Stimulated activated CD8-positive, alpha-beta memory T cell treated with anti-CD3 and anti-CD28 coated beads, Interleukin-4, amount 100 ng/mL, for 4 hours (primary cell): ENCODE data around the gene PBX2.
"Not testable (repeated sequence)": the region's sequence is repeated elsewhere in the genome, so short reads cannot be mapped to it uniquely, and the experiment has no call there.

Experiments used
- DNase-seq, 2 donors: peaks; one replicate each; pipeline ENCODE4 v3.0.0-alpha.2; 2020; ENCODE audit warnings: low read depth in 2 of 2, low spot score in 1 of 2

PBX2 gene, protein sequence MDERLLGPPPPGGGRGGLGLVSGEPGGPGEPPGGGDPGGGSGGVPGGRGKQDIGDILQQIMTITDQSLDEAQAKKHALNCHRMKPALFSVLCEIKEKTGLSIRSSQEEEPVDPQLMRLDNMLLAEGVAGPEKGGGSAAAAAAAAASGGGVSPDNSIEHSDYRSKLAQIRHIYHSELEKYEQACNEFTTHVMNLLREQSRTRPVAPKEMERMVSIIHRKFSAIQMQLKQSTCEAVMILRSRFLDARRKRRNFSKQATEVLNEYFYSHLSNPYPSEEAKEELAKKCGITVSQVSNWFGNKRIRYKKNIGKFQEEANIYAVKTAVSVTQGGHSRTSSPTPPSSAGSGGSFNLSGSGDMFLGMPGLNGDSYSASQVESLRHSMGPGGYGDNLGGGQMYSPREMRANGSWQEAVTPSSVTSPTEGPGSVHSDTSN

DNA sequence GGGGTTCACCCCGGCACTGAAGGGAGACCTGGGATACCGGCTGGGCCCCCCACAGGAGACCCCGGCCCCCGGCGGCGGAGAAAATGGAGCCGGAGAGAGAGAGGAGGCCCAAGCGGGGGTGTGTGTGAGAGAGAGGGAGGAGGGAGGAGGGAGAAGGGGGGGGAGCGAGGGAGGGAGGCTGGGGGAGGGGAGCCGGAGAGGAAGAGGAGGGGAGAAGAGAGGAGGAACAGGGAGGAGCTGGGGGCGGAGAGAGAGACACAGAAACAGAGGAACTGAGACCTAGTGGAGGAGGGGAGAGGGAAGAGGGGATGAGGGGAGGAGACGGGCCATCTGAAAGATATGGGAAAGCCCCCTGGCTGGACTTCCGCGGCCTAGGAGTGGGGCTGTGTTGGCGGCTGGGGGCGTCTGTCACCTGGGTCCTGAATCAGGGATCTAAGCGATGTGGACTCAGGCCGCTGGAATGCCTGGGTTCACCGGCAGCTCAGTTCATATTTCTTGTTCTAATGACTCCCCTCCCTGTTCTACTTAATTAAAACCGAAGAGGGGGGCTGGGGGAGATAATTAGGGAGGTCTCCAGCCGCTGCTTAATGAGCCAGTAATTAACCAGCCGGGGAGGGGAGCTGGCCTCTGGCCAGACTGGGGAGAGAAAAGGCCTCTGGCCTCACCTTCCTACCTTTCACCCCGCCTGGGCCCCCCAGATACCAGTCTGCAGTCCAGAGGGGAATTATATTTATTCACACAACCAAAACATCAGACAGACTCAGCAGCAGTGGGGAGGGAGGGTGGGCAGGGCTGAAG is at the start of gene PBX2:
PBX2 (minus strand) TSS at position 149 of the 798 bp plus-strand sequence. CDS start 287 bp downstream, outside the sequence.
- DNase-seq = peak; percentile 64 to 75

DNA sequence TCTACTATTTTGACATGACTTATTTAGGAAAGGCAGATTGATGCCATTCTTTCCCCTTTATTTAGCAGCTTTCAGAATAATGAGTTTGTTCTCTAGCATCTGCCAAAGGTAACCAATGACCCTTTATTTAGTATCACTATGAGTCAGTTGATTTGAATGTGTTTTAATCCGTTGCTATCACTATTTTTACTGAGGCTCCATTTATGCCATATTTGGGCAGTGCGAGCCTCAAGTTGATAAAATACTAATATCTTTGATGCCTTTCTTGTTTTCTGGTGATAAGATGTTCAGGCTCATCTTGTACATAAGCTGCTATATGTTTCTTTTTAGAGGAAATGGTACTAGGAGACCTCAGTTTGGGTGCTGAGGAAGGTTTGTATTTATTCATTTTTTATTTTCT is 49.5 kb upstream of the PBX2 start:
- no peak for DNase-seq

DNA sequence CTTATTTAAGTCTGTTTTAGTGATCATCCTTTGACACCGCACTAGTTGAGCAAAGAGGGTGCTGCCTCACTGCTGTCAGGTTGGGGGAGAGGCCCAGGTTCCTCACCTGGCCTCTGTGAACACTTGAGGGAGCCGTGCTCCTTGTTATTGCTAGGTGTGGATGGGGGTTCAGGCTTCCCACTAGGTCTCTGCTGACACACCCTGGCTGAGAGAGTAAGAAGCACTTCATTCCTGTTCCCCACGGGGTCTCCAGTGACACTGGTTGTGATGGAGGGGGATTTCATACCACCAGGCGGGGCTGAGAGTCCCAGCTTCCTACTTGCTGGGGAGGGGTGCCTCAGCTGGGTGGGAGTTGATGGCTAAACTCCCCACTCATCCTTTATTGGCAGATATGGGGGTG is 44.9 kb upstream of the PBX2 start:
- no peak for DNase-seq

DNA sequence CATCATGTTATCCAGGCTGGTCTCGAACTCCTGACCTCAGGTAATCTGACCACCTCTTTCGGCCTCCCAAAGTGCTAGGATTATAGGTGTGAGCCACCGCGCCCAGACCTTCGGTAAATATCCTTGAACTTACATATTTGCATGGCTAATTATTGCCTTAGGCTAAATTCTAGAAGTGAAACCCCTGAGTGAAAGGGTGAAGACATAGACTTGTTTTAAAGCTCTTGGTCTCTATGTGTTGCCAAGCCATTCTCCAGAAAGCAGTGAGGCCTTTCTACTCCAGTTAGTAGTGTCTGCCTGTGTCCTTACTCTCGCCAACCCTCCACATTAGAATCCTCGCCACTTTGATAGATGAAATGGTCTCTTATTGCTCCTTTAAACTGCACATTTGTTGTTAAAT is 36.4 kb upstream of the PBX2 start:
- no peak for DNase-seq

DNA sequence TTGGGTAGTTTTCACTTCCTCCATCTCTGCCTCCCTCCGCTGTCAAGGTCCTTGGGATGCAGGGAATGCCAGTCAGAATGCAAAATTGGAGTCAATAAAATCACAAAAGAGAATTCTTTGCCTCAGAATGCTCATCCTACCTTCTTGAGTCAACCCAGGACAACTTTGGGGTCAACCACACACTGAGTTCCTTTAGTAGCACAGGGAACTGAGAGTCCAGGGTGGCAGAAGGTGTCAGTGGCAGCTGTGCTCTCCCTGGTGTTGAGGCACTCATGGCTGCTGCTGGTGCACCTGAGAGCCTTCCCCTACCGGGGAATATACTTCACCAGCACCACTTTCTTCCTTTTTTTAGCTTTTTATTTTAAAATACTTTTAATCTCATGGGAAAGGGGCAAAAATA is 34.7 kb upstream of the PBX2 start:
- no peak for DNase-seq

DNA sequence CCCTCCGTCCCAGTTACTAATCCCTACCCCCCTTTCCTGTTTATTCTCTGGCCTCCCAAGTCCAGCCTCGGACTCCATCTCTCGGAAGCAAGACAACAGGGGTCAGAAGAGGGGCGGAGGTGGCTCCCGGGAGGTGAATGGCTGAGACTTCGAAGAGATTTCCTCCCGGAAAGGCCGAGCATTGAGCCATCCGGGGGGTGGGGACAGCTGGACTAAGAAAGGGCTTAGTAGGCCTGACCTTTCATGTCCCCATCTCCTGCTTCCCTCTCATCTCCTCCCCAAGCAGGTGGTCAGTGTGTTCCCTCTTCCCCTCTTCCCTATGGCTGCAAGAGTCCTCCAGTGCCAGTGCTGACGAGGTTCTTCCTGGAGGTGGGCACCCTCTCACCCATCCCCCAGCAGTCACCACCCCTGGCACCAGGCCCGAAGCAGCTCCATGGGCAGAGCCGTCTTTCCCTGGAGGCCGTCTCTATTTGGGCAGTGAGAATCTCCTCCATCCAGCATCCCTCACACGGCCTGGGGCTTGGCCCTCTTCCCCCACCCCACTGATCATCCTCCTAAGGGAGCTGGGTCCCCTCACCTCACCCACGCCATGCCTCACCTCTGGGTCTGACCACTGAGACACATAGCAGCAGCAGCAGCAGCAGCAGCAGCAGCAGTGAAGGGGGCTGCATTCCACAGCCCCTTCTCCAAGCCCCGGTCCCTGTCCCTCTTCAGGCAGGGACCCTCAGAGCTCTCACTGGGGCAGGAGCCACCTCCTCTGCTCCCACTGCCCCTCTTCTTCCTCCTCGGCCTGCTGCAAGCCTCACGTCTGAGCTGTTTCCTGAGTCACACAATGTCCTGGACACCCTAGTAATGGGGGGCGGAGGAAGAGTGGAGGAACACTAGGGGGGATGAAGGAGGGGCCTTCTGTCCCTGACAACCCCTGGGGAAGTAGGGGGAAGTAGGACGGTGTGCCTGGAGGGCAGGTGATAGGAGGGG is 33.5 kb upstream of the PBX2 start, which contains the start of gene NOTCH4:
NOTCH4 (minus strand) TSS at position 810 of the 978 bp plus-strand sequence; CDS start at position 671, 139 bp downstream.
- DNase-seq = no peak

DNA sequence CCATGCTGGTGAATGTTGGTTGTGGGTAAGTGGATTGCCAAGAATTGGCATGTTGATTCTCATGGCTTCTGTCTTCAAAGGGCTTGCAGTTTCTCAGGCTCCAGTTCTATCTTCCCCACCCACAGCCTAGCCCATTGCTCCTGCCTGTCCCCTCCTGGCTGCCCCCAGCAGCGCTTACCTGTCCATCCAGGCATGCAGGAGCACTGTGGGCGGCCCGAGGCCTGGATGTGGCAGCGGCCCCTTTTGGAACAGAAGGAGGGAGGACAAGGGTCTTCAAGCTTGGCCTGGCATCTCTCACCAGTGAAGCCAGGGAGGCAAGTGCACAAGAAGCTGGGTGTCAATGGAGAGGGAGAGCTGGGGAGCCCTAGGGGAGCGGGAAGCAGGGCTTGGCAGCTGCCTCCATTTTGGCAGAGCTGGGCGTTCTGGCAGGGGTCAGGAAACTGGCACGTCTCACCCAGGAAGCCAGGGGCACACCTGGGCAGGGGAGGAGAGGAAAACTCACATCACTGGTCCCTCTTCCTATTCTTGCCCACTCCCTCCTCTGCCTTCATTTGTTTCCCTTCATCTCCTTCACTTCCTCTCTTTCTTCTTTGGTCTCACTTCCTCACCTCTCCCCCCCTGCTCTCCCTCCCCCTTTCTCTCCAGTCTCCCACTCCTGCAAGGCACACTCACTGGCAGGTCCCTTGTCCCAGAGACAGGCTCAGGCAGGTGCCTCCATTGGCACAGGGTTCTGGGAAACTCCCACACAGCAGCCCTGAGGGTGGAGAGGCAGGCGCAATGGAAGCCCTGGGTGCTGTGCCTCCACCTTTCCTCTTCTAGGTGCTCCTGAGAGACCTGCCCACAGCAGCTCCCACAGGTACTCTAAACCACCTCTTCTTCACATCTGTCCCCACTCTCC is 32.6 kb upstream of the PBX2 start:
- DNase-seq = no peak

DNA sequence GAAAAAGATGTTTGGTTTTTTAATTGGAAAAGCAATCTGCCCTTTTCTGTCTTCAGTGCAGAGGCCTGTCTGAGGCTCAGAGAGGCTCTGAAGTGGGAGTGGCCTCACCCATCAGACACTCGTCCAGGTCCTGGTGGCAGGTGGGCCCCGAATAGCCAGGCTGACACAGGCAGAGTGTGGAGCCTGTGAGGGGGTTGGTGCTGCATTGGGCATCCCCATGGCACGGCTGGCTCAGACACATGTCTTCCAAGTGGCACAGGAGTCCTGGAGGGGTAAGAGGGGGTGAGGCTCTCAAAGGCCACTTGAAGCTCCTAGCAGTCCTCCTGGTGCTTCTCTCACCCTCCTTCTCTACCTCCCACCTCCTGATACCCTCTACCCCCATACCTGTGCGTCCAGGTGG is 30.0 kb upstream of the PBX2 start:
- no peak for DNase-seq

DNA sequence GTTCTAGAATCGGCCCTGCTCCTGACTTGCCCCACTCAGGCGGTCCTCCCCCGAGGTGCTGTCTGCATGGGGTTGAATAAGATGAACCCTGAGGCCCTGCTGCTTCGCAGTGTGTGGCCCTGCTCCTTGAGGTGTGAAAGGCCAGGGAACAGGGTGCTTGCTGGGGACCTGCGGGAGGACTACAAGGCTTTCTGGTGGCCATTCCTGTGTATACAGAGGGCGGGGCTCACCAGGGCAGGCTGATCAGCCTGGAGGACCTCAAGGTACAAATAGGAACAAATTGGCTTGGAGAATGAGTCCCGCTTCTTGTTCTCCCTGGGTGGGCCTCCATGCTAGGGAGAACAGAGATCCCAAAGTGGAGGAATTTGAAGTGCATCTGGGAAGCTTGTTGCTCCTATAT is 28.2 kb upstream of the PBX2 start:
- DNase-seq = no peak

DNA sequence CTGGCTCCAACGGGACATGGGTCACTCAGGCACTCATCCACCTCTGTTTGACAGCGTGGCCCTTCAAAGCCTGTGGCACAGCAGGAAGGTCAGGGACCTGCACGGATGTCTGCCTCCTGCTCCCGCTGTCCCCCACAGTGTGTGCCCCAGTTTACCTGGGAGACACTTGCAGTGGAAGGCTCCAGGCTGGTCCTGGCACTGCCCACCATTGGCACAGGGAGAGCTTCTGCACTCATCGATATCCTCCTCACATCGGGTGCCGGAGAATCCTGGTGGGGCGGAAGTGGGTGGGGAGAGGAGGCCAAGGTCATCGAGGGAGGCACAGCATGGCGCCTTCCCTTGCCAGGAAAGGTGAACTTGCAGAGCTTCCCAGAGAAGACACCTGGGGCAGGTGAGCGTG is 27.0 kb upstream of the PBX2 start:
- DNase-seq = no peak

DNA sequence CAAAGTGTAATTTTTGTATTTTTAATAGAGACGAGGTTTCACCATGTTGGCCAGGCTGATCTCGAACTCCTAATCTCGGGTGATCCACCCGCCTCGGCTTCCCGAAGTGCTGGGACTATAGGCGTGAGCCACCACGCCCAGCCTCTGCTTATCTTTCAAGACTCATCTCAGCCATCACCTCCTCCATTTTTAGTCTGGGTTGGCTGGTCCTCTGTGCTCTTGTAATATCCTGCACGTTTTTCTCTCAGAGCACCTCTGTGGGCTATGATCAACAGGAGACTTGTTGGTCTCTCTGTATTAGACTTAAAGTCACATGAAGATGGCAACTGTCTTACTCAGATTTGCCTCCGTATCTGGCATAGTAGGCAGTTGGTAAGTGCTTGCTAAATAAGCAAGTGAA is 26.3 kb upstream of the PBX2 start:
- no peak for DNase-seq

DNA sequence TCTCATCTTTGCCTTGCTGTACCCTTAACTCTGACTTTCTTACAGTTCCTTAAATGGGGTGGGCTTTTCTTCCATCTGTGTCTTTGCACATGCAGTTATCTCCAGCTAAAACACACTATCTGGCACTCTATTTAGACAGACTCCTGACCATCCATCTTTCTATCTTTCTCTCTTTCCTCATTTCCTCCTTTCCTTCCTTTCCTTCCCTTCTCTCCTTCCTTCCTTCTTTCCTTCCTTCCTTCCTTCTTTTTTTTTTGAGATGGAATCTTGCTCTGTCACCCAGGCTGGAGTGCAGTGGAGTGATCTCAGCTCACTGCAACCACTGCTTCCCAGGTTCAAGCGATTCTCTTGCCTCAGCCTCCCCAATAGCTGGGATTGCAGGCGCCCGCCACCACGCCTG is 25.6 kb upstream of the PBX2 start:
- no peak for DNase-seq

DNA sequence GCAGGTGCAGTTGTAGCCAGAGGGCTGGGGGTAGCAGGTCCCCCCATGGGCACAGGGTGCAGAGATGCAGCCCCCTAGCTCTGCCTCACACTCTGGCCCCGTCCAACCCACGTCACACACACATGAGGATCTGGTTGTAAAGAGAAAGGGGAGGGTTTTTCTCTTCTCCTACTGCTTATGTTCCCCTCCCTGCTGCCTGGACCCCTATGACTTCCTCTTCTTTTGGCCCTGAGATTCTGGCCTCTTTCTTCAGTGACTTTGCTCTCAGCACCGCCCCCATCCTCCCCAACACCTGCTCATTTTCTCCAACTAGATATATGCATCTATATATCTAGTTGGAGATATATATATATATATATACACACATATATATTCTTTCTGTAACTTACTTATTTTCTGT is 24.1 kb upstream of the PBX2 start:
- DNase-seq = no peak

DNA sequence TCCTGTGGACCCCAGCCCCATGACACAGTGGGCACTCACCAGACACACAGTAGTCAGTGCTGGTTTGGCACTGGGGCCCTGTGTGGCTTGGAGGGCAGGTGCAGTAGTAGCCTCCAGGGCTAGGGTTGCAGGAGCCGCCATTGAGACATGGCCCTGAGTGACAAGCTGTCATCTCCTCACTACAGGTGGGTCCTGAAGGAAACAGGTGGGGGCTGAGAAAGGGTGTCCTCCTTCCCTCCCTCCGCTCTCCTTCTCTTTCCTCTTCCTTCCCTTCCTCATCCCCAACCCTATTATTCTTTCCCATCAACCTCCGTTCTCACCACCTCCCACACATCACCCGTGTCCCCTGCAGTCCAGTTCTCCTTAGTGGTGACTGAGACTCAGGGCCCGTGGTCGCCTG is 23.6 kb upstream of the PBX2 start:
- DNase-seq = no peak

DNA sequence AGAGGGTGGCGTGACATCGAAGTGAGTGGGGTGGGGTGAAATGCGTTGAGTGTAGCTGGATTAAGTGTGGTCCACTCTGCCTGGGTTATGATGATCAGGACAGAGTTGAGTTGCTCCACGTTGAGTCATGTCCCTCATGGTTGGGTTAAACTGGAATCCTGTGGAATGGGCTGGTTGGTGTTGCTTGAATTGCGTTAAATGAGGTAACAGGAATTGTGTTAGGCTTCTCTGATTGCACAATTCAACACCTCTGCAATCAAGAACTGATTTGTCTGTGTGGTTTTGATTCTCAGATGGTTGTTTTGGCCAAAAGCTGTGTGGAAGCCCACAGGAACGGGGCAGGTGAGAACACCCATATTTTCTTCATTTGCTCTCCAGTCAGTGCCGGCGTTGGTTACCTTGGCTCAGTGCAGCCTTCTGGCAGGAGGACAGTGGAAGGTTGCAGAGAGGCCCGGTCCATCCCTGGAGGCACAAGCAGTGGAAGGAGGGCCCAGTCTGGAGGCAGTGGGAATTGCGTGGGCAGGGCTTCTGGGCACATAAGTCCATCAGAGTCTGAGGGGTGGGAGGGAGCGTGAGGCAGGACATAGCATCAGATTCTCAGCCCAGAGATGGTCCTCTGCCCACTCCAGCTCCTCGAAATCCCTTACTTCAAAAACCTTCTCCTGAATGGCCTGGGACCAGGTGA is 22.2 kb upstream of the PBX2 start:
- DNase-seq = no peak

DNA sequence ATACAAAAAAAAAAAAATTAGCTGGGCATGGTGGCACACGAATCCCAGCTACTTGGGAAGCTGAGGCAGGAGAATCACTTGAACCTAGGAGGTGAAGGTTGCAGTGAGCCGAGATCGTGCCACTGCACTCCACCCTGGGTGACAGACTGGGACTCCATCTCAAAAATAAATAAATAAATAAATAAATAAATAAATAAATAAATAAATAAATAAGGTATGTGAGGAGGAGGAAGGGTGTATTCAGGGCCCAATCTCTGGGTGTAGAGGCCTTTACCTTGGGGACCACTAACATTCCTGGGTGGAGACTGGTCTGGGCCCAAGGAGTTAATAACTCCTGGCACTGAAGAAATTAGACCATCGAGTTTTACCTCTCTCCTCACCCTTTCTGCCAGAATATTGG is 21.4 kb upstream of the PBX2 start:
- DNase-seq = not testable (repeated sequence)

DNA sequence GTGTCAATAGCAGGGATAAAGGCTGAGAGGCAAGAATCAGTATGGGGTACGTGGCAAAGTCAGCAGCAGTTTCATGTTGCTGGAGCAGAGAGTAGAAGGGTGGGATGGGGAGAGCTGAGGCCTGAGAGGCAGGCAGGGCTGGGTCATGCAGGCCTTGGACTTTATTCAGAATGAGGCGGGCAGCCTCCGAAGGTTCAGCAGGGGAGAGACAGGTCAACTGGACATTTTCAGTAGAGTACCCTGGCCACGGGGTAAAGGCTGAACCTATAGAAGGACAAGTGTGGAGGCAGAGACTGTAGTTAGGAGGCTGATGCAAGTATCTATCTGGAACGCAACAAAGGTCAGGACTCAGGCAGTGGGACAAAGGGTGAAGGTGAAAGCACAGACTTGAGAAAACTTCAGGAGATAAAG is 20.2 kb upstream of the PBX2 start:
- DNase-seq = no peak

DNA sequence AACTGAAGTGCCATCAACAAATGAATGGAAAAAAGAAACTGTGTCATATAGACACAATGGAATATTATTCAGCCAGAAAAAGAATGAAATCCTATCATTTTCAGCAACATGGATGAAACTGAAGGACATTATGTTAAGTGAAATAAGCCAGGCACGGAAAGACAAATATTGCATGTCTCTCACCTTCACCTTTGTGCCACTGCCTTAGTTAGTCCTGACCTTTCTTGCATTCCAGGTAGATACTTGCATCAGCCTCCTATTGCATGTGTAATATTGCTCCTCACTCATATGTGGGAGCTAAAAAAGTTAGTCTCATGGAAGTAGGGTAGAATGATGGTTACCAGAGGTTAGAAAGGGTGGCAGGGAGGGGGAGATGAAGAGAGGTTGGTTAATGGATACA is 19.0 kb upstream of the PBX2 start:
- DNase-seq = no peak

DNA sequence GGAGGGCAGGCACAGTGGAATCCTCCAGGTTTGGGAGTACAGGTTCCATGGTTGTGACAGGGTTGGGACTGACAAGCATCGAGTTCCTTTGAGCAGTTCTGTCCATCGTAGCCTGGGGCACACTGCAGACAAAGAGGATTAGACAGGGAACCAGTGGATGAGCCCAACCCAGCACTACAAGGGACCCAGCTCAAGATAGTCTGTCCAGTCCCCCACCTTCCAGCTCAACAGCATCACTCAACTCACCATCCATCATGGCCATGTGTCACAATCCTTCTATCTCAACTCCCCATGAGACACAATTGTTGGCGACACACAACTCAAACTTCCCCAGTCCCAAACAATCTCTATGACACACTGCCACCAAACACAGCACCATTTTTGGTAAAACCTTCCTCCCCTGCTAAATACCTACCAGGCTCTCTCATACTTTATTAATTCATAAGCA is 14.3 kb upstream of the PBX2 start:
- no peak for DNase-seq
